ENCODE measurements around the gene ATXN1.

The ATXN1 gene

GRCh38 chr6:16278048-16278724, 483.1 kb downstream of the ATXN1 start:
- H3K9ac ChIP-seq (ENCODE audit: low read depth, low read length, poor library complexity, severe bottlenecking): no peak overlapping the region
- no peaks in the 10 kb centered on the region for H3K79me2 ChIP-seq (ENCODE audit: insufficient read depth, low read length)
- no peak overlapping the region for H3K4me2 ChIP-seq (ENCODE audit: low read depth, low read length, poor library complexity, severe bottlenecking)

GRCh38 chr6:16277101-16277981, 483.9 kb downstream of the ATXN1 start:
- no peak overlapping the region for H3K9ac ChIP-seq (ENCODE audit: low read depth, low read length, poor library complexity, severe bottlenecking)
- H3K79me2 ChIP-seq (ENCODE audit: insufficient read depth, low read length): no peaks in the 10 kb centered on the region
- H3K9me2 ChIP-seq (replicated peaks; ENCODE audit: low read depth, low read length): no peaks in the 10 kb centered on the region
- no peak overlapping the region for H2AFZ ChIP-seq (ENCODE audit: low read length)
- no peaks in the 10 kb centered on the region for H3K36me3 ChIP-seq (ENCODE audit: insufficient read depth, low read length)
- no peaks in the 10 kb centered on the region for H3K27me3 ChIP-seq (ENCODE audit: insufficient read depth, low read length, poor library complexity, severe bottlenecking)
- H3K4me3 ChIP-seq (ENCODE audit: low read length, poor library complexity, severe bottlenecking): no peak overlapping the region
- TF ChIP-seq EZH2phosphoT487 (IDR thresholded peaks at IDR 0.05; ENCODE audit: borderline replicate concordance): no peak
- peak; percentile 53 for TF ChIP-seq CTCF (conservative IDR thresholded peaks at IDR 0.05; ENCODE audit: low read length)
- H3K4me2 ChIP-seq (ENCODE audit: low read depth, low read length, poor library complexity, severe bottlenecking): no peak overlapping the region
- H3K4me1 ChIP-seq (ENCODE audit: insufficient read depth, low read length, poor library complexity, severe bottlenecking): peaks cover 13% of the 10 kb centered on the region
- H4K20me1 ChIP-seq (ENCODE audit: insufficient read depth, low read length, poor library complexity, severe bottlenecking): no peaks in the 10 kb centered on the region
- H3F3A ChIP-seq (ENCODE audit: low read depth): no peaks in the 10 kb centered on the region
- no peaks in the 10 kb centered on the region for H3K9me3 ChIP-seq (ENCODE audit: insufficient read depth, low read depth, low read length)

More at GRCh38 chr6:16278048-16278724, 483.1 kb downstream of the ATXN1 start:
- H3F3A ChIP-seq (ENCODE audit: low read depth): no peaks in the 10 kb centered on the region
- no peak for TF ChIP-seq EZH2phosphoT487 (IDR thresholded peaks at IDR 0.05; ENCODE audit: borderline replicate concordance)
- no peak for TF ChIP-seq CTCF (conservative IDR thresholded peaks at IDR 0.05; ENCODE audit: low read length)
- no peaks in the 10 kb centered on the region for H3K36me3 ChIP-seq (ENCODE audit: insufficient read depth, low read length)
- H3K9me3 ChIP-seq (ENCODE audit: insufficient read depth, low read depth, low read length): no peaks in the 10 kb centered on the region
- no peaks in the 10 kb centered on the region for H3K9me2 ChIP-seq (replicated peaks; ENCODE audit: low read depth, low read length)
- H4K20me1 ChIP-seq (ENCODE audit: insufficient read depth, low read length, poor library complexity, severe bottlenecking): no peaks in the 10 kb centered on the region
- H2AFZ ChIP-seq (ENCODE audit: low read length): no peak overlapping the region
- peaks cover 9% of the 10 kb centered on the region for H3K4me1 ChIP-seq (ENCODE audit: insufficient read depth, low read length, poor library complexity, severe bottlenecking)
- no peaks in the 10 kb centered on the region for H3K27me3 ChIP-seq (ENCODE audit: insufficient read depth, low read length, poor library complexity, severe bottlenecking)
- H3K4me3 ChIP-seq (ENCODE audit: low read length, poor library complexity, severe bottlenecking): no peak overlapping the region

GRCh38 chr6:16274885-16275589, 486.2 kb downstream of the ATXN1 start:
- H3K79me2 ChIP-seq (ENCODE audit: insufficient read depth, low read length): no peaks in the 10 kb centered on the region
- no peak overlapping the region for H3K9ac ChIP-seq (ENCODE audit: low read depth, low read length, poor library complexity, severe bottlenecking)
- H3F3A ChIP-seq (ENCODE audit: low read depth): no peaks in the 10 kb centered on the region
- no peak for TF ChIP-seq EZH2phosphoT487 (IDR thresholded peaks at IDR 0.05; ENCODE audit: borderline replicate concordance)
- no peak for TF ChIP-seq CTCF (conservative IDR thresholded peaks at IDR 0.05; ENCODE audit: low read length)
- peaks cover 13% of the 10 kb centered on the region for H3K4me1 ChIP-seq (ENCODE audit: insufficient read depth, low read length, poor library complexity, severe bottlenecking)
- no peaks in the 10 kb centered on the region for H3K9me3 ChIP-seq (ENCODE audit: insufficient read depth, low read depth, low read length)
- H3K27me3 ChIP-seq (ENCODE audit: insufficient read depth, low read length, poor library complexity, severe bottlenecking): no peaks in the 10 kb centered on the region
- no peak overlapping the region for H3K4me3 ChIP-seq (ENCODE audit: low read length, poor library complexity, severe bottlenecking)
- no peaks in the 10 kb centered on the region for H4K20me1 ChIP-seq (ENCODE audit: insufficient read depth, low read length, poor library complexity, severe bottlenecking)
- no peaks in the 10 kb centered on the region for H3K36me3 ChIP-seq (ENCODE audit: insufficient read depth, low read length)
- H3K4me2 ChIP-seq (ENCODE audit: low read depth, low read length, poor library complexity, severe bottlenecking): no peak overlapping the region
- no peaks in the 10 kb centered on the region for H3K9me2 ChIP-seq (replicated peaks; ENCODE audit: low read depth, low read length)
- no peak overlapping the region for H2AFZ ChIP-seq (ENCODE audit: low read length)

All from Loucy (cell line).